WTC11 (cell line): ENCODE results near the gene KCNIP3.

Source experiments
- CBFB ChIP-seq: sonication (generic); formaldehyde crosslinking; IDR thresholded peaks from 2 replicates; pipeline ENCODE4 v1.8.1; 2022; ENCODE audit warnings: mild to moderate bottlenecking, low read depth, missing genetic modification reagents
- CREB1 ChIP-seq: sonication (generic); formaldehyde crosslinking; IDR thresholded peaks from 2 replicates; pipeline ENCODE4 v1.8.0; 2023; ENCODE audit warnings: mild to moderate bottlenecking, missing genetic modification reagents
- ETV6 ChIP-seq: sonication (generic); formaldehyde crosslinking; IDR thresholded peaks from 2 replicates; pipeline ENCODE4 v1.8.1; 2022; ENCODE audit warnings: mild to moderate bottlenecking, missing genetic modification reagents
- JUN ChIP-seq: sonication (generic); formaldehyde crosslinking; IDR thresholded peaks from 2 replicates; pipeline ENCODE4 v1.8.0; 2023; ENCODE audit warnings: mild to moderate bottlenecking, missing genetic modification reagents
- KAT7 ChIP-seq: sonication (generic); formaldehyde crosslinking; IDR thresholded peaks from 2 replicates; pipeline ENCODE4 v1.8.1; 2023; ENCODE audit warnings: missing genetic modification reagents, mild to moderate bottlenecking, borderline replicate concordance
- NFYB ChIP-seq: sonication (generic); formaldehyde crosslinking; conservative IDR thresholded peaks from 2 replicates; pipeline ENCODE4 v1.8.0; 2022; ENCODE audit warnings: low read depth, missing genetic modification reagents
- TF ChIP-seq, protein P1 (sequence below): fragments of 250-450 bp; sonication (Bioruptor Pico); IDR thresholded peaks from 2 replicates; pipeline ENCODE4 v1.9.0; 2021; ENCODE audit warnings: mild to moderate bottlenecking
- TF ChIP-seq, protein P2 (sequence below): fragments of 200-600 bp; IDR thresholded peaks from 2 replicates; pipeline ENCODE4 v1.8.0; 2022; ENCODE audit warnings: antibody characterized with exemption
- TF ChIP-seq, protein P3 (sequence below): sonication (generic); formaldehyde crosslinking; IDR thresholded peaks from 2 replicates; pipeline ENCODE4 v1.8.1; 2022; ENCODE audit warnings: missing genetic modification reagents, borderline replicate concordance
- TF ChIP-seq, protein P4 (sequence below): sonication (generic); formaldehyde crosslinking; IDR thresholded peaks from 2 replicates; pipeline ENCODE4 v1.8.0; 2023; ENCODE audit warnings: missing genetic modification reagents
- TF ChIP-seq, protein P5 (sequence below): fragments of 250-450 bp; sonication (Bioruptor Pico); IDR thresholded peaks from 2 replicates; pipeline ENCODE4 v2.1.2; 2022; ENCODE audit warnings: mild to moderate bottlenecking, moderate library complexity
- TF ChIP-seq, protein P6 (sequence below): sonication (generic); formaldehyde crosslinking; IDR thresholded peaks from 2 replicates; pipeline ENCODE4 v1.8.0; 2022; ENCODE audit warnings: mild to moderate bottlenecking, missing genetic modification reagents
- TF ChIP-seq, protein P7 (sequence below): sonication (generic); formaldehyde crosslinking; IDR thresholded peaks from 2 replicates; pipeline ENCODE4 v1.8.1; 2023; ENCODE audit warnings: mild to moderate bottlenecking, missing genetic modification reagents, moderate library complexity
- TF ChIP-seq, protein P8 (sequence below): sonication (generic); formaldehyde crosslinking; IDR thresholded peaks from 2 replicates; pipeline ENCODE4 v1.8.1; 2022; ENCODE audit warnings: low read depth, missing genetic modification reagents, borderline replicate concordance

DNA sequence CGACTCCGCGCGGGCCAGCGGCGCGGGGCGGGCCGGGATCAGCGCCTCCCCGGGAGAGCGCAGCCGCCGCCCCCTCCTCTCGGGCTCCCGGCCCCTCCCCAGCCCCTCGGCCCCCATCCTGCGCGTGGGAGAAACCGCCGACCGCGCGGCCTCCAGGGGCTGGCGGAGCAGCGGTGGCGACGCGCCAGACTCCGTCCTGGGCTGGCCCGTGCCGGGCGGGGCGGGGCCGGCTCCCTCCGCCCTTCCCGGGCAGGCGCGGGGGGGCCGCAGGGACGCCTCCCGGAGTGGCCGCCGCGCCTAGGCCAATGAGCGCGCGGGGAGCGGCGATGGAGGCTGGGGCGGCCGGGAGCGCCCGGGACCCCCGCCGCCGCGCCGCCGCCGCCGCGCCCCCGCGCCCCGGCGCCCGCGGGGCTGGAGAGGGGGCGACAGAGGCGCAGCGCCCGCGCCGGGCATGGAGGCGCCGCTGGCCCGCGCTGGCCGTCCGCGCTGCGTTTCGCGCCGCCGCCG, 49.1 kb downstream of the KCNIP3 start:
- TF ChIP-seq, protein P1, sequence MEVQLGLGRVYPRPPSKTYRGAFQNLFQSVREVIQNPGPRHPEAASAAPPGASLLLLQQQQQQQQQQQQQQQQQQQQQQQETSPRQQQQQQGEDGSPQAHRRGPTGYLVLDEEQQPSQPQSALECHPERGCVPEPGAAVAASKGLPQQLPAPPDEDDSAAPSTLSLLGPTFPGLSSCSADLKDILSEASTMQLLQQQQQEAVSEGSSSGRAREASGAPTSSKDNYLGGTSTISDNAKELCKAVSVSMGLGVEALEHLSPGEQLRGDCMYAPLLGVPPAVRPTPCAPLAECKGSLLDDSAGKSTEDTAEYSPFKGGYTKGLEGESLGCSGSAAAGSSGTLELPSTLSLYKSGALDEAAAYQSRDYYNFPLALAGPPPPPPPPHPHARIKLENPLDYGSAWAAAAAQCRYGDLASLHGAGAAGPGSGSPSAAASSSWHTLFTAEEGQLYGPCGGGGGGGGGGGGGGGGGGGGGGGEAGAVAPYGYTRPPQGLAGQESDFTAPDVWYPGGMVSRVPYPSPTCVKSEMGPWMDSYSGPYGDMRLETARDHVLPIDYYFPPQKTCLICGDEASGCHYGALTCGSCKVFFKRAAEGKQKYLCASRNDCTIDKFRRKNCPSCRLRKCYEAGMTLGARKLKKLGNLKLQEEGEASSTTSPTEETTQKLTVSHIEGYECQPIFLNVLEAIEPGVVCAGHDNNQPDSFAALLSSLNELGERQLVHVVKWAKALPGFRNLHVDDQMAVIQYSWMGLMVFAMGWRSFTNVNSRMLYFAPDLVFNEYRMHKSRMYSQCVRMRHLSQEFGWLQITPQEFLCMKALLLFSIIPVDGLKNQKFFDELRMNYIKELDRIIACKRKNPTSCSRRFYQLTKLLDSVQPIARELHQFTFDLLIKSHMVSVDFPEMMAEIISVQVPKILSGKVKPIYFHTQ (CRISPR knock-in tag): no peak
- TF ChIP-seq, protein P2, sequence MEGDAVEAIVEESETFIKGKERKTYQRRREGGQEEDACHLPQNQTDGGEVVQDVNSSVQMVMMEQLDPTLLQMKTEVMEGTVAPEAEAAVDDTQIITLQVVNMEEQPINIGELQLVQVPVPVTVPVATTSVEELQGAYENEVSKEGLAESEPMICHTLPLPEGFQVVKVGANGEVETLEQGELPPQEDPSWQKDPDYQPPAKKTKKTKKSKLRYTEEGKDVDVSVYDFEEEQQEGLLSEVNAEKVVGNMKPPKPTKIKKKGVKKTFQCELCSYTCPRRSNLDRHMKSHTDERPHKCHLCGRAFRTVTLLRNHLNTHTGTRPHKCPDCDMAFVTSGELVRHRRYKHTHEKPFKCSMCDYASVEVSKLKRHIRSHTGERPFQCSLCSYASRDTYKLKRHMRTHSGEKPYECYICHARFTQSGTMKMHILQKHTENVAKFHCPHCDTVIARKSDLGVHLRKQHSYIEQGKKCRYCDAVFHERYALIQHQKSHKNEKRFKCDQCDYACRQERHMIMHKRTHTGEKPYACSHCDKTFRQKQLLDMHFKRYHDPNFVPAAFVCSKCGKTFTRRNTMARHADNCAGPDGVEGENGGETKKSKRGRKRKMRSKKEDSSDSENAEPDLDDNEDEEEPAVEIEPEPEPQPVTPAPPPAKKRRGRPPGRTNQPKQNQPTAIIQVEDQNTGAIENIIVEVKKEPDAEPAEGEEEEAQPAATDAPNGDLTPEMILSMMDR: no peak
- TF ChIP-seq JUN (CRISPR knock-in tag): no peak
- TF ChIP-seq, protein P3, sequence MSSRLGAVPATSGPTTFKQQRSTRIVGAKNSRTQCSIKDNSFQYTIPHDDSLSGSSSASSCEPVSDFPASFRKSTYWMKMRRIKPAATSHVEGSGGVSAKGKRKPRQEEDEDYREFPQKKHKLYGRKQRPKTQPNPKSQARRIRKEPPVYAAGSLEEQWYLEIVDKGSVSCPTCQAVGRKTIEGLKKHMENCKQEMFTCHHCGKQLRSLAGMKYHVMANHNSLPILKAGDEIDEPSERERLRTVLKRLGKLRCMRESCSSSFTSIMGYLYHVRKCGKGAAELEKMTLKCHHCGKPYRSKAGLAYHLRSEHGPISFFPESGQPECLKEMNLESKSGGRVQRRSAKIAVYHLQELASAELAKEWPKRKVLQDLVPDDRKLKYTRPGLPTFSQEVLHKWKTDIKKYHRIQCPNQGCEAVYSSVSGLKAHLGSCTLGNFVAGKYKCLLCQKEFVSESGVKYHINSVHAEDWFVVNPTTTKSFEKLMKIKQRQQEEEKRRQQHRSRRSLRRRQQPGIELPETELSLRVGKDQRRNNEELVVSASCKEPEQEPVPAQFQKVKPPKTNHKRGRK: no peak
- no peak for TF ChIP-seq KAT7 (CRISPR knock-in tag)
- TF ChIP-seq, protein P4, sequence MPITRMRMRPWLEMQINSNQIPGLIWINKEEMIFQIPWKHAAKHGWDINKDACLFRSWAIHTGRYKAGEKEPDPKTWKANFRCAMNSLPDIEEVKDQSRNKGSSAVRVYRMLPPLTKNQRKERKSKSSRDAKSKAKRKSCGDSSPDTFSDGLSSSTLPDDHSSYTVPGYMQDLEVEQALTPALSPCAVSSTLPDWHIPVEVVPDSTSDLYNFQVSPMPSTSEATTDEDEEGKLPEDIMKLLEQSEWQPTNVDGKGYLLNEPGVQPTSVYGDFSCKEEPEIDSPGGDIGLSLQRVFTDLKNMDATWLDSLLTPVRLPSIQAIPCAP (CRISPR knock-in tag): no peak
- TF ChIP-seq NFYB (CRISPR knock-in tag): no peak
- TF ChIP-seq, protein P5, sequence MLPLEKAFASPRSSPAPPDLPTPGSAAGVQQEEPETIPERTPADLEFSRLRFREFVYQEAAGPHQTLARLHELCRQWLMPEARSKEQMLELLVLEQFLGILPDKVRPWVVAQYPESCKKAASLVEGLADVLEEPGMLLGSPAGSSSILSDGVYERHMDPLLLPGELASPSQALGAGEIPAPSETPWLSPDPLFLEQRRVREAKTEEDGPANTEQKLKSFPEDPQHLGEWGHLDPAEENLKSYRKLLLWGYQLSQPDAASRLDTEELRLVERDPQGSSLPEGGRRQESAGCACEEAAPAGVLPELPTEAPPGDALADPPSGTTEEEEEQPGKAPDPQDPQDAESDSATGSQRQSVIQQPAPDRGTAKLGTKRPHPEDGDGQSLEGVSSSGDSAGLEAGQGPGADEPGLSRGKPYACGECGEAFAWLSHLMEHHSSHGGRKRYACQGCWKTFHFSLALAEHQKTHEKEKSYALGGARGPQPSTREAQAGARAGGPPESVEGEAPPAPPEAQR (CRISPR knock-in tag): no peak
- TF ChIP-seq, protein P6, sequence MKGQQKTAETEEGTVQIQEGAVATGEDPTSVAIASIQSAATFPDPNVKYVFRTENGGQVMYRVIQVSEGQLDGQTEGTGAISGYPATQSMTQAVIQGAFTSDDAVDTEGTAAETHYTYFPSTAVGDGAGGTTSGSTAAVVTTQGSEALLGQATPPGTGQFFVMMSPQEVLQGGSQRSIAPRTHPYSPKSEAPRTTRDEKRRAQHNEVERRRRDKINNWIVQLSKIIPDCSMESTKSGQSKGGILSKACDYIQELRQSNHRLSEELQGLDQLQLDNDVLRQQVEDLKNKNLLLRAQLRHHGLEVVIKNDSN (CRISPR knock-in tag): no peak
- TF ChIP-seq, protein P7, sequence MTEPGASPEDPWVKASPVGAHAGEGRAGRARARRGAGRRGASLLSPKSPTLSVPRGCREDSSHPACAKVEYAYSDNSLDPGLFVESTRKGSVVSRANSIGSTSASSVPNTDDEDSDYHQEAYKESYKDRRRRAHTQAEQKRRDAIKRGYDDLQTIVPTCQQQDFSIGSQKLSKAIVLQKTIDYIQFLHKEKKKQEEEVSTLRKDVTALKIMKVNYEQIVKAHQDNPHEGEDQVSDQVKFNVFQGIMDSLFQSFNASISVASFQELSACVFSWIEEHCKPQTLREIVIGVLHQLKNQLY (CRISPR knock-in tag): no peak
- TF ChIP-seq, protein P8, sequence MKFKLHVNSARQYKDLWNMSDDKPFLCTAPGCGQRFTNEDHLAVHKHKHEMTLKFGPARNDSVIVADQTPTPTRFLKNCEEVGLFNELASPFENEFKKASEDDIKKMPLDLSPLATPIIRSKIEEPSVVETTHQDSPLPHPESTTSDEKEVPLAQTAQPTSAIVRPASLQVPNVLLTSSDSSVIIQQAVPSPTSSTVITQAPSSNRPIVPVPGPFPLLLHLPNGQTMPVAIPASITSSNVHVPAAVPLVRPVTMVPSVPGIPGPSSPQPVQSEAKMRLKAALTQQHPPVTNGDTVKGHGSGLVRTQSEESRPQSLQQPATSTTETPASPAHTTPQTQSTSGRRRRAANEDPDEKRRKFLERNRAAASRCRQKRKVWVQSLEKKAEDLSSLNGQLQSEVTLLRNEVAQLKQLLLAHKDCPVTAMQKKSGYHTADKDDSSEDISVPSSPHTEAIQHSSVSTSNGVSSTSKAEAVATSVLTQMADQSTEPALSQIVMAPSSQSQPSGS: no peak
- no peak for TF ChIP-seq ETV6 (CRISPR knock-in tag)
- TF ChIP-seq CBFB: no peak
- no peak for TF ChIP-seq CREB1 (CRISPR knock-in tag)
